CD4-positive, alpha-beta T cell treated with Interleukin-6 for 4 hours (primary cell): ENCODE measurements around the gene COG5.
"Not testable (repeated sequence)": the region's sequence is repeated elsewhere in the genome, so short reads cannot be mapped to it uniquely, and the experiment has no call there.

Source experiments
- DNase-seq: peaks from one replicate; pipeline ENCODE4 v3.0.0-alpha.2; 2020; ENCODE audit warnings: mixed read lengths

COG5 gene

GRCh38 chr7:107171496-107171895 lies 392.2 kb downstream of the COG5 start:
- no peak for DNase-seq

DNA sequence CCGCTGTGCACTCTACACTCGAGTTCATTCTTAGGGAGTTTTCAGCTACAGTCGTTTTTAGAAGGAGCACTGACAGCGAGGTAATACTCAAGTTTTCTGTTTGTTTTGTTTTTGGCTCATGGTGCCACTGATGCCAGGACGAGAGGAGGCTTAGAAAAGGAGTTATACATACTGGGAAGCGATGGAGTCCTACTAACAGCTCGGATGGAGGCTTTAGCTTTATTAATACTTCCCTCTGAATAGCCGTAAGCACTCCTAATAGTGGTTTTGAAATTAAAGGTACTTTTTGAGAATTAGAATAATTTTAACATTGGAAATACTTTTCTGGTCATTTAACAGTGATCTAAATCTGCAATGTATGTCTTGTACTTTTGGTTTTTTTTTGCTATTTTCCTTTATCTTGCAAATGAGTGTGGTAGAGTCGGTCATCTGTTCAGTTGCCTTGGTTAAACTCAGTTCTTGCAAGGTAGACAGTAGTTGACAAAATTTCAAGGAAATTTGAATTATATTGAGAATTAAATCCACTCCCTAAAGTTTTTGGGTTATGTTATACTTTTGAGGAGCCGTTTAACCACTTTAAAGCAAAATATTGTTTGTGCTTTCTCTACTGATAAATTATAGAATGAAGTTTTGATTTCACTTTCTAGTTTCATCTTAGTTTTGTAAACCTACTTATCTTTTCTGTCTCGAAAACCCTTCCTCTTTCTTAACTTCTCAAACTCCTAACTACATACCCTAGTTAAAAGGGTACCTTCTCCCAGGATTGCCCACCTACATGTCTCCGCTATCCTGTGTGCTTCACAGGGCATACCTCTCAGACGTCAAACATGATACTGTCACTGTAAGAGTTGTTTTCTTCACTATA lies 393.4 kb downstream of the COG5 start:
- DNase-seq = no peak

DNA sequence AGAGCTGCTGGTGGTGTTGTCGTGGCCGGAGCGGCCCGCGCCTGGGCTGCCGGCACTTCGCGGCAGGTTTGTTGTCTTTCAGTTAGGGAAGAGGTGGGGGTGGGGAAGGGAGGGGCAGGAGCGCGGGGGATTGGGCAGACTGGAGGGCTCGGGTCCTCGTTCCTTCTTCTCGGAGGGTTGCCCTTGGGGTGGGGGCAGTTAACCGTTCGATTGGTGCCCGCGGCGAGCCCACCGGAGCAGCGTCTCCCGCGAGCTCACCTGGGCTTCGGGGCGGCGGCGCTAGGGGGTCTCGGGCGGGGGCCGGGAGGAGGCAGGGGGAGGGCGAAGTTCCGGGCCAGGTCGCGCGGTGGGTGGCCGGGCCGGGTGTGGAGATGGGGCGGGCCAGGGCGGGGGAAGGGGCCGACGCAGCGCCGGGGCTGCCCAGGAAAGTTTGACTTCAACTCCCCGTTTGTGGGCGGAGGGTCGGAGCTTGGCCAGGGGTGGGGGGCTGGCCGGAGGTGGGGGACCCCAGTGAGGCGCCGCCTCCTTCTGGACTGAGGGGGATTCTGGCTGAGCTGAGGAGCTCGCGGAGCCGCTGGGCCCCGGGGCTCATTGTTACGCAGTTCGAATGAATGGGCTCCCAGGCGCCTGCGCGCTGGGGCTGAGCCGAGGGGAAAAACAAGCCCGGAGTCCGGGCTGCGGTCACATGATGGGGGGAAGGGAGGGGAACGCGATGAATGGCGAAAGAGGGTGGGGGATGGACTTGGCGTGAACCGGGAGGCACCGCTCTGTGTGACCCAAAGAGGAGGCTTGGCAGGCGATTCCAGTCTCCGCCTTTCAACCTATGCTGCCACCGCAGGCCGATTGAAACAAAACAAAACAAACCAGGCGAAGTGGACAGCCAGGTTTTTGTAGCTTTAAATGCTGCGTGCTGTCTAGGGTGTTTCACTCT lies 394.3 kb downstream of the COG5 start:
- DNase-seq = peak; percentile 82

GRCh38 chr7:107168233-107169119 lies 395.2 kb downstream of the COG5 start, which contains the start of gene HBP1:
Gene HBP1 (plus strand): TSS chr7:107169003. CDS start chr7:107179894, 10,891 bp downstream.
- peak; percentile 98 for DNase-seq

DNA sequence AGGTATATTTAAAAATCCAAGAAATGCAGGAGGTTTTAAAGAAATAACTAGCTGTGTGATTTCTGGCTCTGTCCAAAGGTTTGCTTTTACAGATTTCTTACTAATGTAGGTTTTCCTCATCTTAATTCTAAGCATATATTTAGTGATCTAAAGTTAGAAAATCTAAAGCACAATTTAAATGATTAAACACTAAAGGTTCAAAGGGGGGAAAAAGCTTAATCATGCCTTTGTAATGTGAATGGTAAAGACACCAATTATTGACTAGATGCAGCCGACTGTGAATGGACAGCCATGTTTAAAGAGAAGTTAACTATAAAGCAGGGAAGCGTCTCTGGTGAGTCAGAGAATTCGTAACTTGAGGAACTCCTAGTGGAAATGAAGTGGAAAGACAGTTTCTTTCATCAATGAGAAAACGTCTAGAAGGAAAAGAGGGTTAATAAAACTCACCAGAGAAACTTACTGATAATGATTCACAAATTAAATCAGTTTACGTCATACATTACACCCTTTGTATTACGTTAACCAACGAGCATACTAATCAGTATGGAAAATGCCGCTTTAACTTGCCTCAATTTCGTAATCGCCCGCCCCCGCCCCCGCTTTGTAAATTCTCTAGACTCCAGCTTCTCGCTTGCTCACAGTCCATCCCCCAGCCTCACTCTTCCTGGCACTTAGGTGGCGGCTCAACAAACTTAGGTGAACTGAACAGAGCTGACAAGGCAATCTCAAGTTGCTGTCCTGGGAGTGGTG lies 396.1 kb downstream of the COG5 start:
- peak; percentile 72 for DNase-seq

DNA sequence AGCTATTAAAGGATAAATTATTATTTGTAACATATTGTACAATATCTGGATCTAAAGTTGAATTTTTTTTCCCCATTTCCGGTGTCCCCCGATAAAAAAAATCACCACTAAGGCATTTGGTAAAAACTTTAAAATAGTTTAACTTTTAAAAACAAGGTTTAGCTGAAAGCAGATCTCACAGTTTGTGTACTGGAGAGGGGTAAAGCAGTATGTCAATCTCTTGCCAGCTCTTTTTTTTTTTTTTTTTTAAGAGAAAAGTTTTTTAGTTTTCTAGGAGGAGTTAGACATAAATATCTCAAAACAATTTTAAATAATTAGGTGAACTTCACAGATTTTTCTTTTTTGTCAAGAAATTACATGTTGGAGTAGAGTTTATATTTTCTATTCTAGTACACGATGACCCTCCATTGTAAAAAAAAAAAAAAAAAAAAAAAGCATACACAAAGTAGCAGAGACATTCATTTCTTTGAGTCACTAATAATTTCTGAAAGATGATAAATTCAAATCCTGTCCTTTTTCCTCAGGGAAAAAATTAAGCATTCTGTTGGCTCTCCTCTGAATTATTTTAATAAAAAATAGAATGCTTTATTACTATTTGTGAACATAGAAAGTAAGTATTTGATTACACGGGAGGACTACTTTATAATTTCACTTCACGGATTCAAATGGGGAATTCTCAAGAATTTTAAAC lies 396.8 kb downstream of the COG5 start:
- no peak for DNase-seq

GRCh38 chr7:107165341-107165740 lies 398.4 kb downstream of the COG5 start:
- DNase-seq = no peak

- no peak for DNase-seq
These were observed 399.6 kb downstream of the COG5 start for GRCh38 chr7:107164092-107164491.

- no peak for DNase-seq
These were observed 401.2 kb downstream of the COG5 start for GRCh38 chr7:107162475-107162874.

GRCh38 chr7:107161415-107161814 lies 402.3 kb downstream of the COG5 start:
- no peak for DNase-seq

- DNase-seq = no peak
These were observed 403.3 kb downstream of the COG5 start for GRCh38 chr7:107160389-107160788.

GRCh38 chr7:107158028-107158427 lies 405.7 kb downstream of the COG5 start:
- no peak for DNase-seq

GRCh38 chr7:107157091-107157490 lies 406.6 kb downstream of the COG5 start:
- DNase-seq = no peak

GRCh38 chr7:107155726-107156125 lies 408.0 kb downstream of the COG5 start:
- DNase-seq = not testable (repeated sequence)

DNA sequence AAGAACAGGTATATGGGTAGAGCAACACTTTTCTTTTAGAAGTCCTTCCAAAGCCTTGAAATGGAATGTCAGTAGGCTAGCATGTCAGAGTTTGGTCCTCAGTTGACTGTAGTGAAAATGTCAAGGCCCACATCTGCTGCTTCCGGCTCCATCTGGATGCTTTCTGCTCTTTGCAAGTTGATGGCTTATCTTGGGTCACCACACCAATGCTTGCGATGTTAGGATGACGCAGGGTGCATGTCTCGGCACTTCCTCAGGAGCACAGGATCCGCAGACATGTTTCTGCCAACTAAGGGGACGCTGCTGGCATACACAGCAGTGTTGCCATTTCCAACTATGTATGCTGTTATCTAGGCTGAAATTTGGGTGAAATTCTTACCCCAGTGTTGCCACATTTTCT lies 408.9 kb downstream of the COG5 start:
- DNase-seq = no peak

GRCh38 chr7:107152011-107152410 lies 411.7 kb downstream of the COG5 start:
- no peak for DNase-seq
